Keratinocyte (primary cell): ENCODE measurements around the gene H2AZ2.

Experiments
- CTCF ChIP-seq, 3 experiments: IDR thresholded peaks in 1 of 3; conservative IDR thresholded peaks in 1 of 3; optimal IDR thresholded peaks in 1 of 3; 2 replicates in 2 of 3; 3 replicates in 1 of 3; pipeline versions ENCODE3 to v1.5.1; 2011; ENCODE audit warnings: low read length in 3 of 3, mild to moderate bottlenecking in 3 of 3, moderate library complexity in 2 of 3, control low read depth in 1 of 3, inconsistent platforms in 1 of 3; ENCODE audit not compliant: insufficient read depth in 2 of 3; ENCODE audit errors: extremely low read depth in 1 of 3
- EZH2 ChIP-seq: IDR thresholded peaks from one replicate; pipeline ENCODE4 v1.6.1; 2012; ENCODE audit warnings: inconsistent platforms, mild to moderate bottlenecking, low read length, moderate library complexity

GRCh38 chr7:44867073-44867995 is 19.4 kb upstream of the H2AZ2 start:
- TF ChIP-seq CTCF (optimal IDR thresholded peaks at IDR 0.05 in 1 of 3, IDR thresholded peaks at IDR 0.05 in 1 of 3, conservative IDR thresholded peaks at IDR 0.05 in 1 of 3; ENCODE audit: extremely low read depth in 1 of 3, insufficient read depth in 2 of 3, low read length in 3 of 3) (no peak), EZH2 (no peak)
